NK-92 (cell line): ENCODE data around the gene SDHD.
"Not testable (repeated sequence)": the region's sequence is repeated elsewhere in the genome, so short reads cannot be mapped to it uniquely, and the experiment has no call there.

ENCODE experiments used
- DNase-seq: peaks from one replicate; lab custom pipeline; 2025; ENCODE audit not compliant: unreplicated experiment; lab: John Stamatoyannopoulos, UW

SDHD gene

DNA sequence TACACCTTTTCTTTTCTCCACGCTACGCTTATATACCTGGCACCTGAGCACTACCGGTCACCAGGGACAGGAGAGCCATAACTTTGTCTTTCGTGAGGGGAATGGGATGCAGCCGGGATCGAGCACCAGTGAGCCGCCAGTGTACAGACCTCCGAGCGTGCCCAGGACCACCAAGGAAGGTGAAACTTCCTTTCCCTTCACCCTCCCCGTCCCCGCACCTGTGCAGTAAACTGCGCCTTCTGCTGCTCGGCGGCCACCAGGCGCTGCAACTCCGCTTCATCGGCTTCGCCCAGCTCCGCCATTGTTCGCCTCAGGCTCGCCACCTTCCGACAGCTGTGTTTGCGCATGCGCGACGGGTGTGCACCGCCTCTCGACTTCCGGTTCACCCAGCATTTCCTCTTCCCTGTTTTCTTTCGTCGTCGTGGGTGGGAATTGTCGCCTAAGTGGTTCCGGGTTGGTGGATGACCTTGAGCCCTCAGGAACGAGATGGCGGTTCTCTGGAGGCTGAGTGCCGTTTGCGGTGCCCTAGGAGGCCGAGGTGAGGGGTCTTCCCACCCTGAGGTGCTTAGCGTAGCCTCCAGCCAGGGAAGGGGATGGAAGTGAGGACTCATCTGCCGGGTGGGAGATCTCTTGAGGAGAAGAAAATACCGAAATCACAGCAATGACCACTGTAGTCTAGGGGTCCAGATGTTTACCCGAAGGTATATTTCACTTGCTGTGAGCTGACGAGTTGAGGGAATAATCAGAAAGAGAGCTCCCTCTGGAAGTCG, at the start of gene SDHD, which contains the start of gene TIMM8B:
SDHD (plus strand) TSS at position 452 of the 770 bp plus-strand sequence; CDS start at position 487, 35 bp downstream.
TIMM8B (minus strand) TSS at position 335 of the 770 bp plus-strand sequence; CDS start at position 302, 33 bp downstream.
- DNase-seq: peak; percentile 81

GRCh38 chr11:112037527-112037926, 49.1 kb upstream of the SDHD start:
- DNase-seq: no peak

DNA sequence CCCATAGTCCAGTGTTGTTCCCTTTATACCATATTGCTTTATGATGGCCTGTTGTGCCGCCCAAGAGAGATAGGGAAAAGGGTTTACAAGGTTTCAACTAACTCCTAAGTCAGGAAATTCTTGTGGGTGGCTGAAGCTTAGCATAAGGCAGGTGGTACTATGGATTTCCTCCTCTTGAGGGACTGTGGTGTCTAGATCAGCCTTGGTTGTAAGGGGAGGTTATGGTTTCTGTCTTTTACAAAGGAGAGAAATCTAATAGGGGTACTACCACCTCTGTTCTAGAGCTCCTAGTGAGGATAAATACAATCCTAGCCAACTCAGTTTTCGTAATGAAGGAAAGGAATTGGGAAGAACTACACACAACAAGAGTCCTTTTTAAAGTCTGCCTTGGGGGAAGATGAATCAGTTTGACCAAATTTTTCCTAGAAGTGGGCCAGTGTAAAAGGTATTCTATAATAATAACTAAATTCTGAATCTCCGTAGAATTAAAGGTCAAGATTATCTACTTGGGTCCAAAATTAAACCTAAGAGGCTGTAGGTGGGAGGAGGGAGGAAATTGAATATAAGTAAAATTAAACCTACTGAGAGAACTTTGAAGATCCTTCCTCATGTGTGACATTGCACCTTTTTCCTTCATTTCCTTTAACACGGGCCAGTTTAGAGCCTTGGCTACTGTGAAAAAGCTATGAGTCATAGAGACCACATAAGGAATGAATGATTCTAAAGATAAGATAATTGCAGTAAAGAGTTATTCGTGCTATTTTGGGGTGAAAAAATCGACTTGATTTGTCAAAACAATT, 44.3 kb upstream of the SDHD start:
- DNase-seq: no peak

DNA sequence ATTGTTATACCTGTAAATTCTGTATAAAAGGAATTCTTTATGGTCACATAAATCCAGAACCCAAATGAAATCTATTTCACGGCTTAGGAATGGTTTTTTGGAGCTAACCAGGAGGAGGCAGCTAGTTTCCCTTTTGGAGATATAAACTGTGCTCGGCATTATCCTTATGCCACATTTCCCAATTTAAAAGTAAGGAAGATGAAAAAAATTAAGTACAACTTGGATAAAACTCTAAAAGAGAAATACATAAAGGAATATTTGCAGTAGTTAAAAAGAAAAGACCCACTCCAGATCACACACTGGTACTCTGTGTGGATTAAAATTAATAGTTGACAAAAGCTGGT, 43.7 kb upstream of the SDHD start:
- no peak for DNase-seq

GRCh38 chr11:112044961-112045360, 41.7 kb upstream of the SDHD start:
- DNase-seq: no peak

DNA sequence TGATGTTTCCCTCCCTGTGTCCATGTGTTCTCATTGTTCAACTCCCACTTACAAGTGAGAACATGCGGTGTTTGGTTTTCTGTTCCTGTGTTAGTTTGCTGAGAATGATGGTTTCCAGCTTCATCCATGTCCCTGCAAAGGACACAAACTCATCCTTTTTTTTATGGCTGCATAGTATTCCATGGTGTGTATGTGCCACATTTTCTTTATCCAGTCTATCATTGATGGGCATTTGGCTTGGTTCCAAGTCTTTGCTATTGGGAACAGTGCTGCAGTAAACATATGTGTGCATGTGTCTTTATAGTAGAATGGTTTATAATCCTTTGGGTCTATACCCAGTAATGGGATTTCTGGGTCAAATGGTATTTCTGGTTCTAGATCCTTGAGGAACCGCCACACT, 40.0 kb upstream of the SDHD start:
- DNase-seq: not testable (repeated sequence)

DNA sequence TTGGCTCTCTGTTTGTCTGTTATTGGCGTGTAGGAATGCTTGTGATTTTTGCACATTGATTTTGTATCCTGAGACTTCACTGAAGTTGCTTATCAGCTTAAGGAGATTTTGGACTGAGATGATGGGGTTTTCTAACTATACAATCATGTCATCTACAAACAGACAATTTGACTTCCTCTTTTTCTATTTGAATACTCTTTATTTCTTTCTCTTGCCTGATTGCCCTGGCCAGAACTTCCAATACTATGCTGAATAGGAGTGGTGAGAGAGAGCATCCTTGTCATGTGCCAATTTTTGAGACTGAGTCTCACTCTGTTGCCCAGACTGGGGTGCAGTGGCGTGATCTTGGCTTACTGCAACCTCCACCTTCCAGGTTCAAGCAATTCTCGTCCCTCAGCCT, 38.4 kb upstream of the SDHD start:
- not testable (repeated sequence) for DNase-seq

DNA sequence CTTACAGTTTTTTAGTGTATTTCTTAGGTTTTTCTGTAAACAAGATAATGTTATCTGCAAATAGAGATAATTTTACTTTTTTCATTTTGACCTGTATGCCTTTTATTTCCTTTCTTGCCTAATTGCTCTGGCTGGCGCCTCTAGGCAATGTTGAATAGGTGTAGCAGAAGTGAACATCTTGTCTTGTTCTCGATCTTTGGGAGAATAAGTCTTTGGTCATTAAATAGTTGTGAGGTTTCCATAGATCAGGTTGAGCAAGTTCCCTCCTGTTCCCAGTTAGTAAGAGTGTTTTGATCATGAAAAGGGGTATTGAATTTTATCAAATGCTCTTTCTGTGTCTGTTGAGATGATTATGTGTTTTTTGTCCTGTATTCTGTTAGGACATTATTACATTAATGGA, 36.9 kb upstream of the SDHD start:
- DNase-seq: no peak

DNA sequence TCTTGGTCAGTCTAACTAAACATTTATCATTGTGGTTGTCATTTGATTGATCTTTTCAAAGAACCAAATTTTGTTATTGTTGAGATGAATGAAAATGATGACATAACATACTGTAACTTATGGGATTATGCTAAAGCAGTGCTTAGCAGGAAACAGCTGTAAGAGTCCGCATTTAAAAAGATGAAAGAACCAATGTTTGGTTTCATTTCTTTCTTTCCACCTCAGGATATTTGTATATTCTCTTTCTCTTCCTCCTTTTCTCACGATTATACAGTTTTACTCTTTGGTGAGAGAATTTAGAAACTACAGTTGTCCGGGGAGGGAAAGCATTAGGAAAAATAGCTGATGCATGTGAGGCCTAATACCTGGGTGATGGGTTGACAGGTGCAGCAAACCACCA, 36.0 kb upstream of the SDHD start:
- no peak for DNase-seq

- no peak for DNase-seq
Observed at GRCh38 chr11:112051768-112052167, 34.9 kb upstream of the SDHD start.

- no peak for DNase-seq
Observed at GRCh38 chr11:112057170-112057569, 29.5 kb upstream of the SDHD start.

- DNase-seq: no peak
Observed at GRCh38 chr11:112058103-112058502, 28.6 kb upstream of the SDHD start.

- DNase-seq: no peak
Observed at GRCh38 chr11:112062923-112063322, 23.8 kb upstream of the SDHD start.

DNA sequence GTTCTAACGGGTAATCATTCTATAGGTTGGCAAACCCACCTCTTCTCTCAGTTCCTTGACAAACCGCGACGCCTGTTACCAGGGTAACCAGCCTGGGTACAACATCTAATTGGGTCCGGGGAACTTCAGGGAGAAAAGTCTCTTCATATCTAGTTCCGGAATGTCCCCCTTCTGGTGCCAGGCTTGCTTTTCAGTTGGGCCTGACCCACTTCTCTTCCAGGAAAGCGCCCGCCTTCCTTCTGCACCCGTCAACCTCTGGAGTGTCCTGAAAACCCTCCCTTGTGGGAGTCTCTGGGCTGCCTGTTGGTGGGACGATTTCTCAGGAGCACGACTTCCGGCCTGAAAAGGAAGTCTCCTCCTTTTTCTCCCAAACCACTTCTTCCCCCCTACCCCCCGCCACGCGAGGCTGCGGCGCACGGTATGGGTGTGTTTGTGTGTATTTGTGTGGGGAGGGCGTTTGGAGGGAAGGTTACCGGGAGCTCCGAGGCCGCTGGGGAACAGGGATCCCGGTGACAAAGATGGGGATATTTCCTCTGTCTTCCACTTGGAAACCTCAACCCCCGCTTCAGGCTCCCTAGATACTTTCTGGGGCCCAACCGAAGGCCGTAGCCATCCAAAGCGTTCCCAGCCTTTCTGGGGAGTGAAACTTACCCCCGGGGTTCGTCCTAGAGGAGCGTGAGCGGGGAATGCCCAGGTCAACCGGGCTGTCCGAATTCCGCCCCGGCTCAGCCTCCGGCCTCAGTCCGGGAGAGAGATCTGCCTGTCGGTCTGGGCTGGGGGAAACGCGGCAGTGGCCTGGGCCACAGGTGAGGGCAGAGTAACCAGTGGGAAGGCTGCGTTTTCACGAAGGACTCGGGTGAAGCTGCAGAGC, 12.5 kb upstream of the SDHD start, which contains the start of the genes NKAPD1 and PIH1D2:
NKAPD1 (plus strand) TSS at position 359 of the 871 bp plus-strand sequence. CDS start 1,276 bp downstream, outside the sequence.
PIH1D2 (minus strand) TSS at position 77 of the 871 bp plus-strand sequence. CDS start 843 bp downstream, outside the sequence.
- peak; percentile 8 for DNase-seq

DNA sequence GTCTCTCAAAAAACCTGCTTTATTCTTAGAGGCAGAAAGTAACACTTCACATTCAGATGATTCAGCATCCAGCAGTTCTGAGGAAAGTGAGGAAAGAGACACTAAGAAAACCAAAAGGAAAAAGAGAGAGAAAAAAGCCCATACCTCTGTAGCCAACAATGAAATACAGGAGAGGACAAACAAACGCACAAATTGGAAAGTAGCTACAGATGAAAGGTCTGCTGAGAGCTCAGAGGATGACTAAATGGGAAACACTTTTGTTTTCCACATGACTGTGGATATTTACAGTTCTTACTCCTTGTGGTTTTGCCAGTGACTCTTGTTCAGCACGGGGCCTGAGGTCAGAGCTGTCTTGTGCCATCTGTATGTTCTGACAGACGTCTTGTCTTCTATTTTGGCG, 3.9 kb upstream of the SDHD start:
- no peak for DNase-seq

DNA sequence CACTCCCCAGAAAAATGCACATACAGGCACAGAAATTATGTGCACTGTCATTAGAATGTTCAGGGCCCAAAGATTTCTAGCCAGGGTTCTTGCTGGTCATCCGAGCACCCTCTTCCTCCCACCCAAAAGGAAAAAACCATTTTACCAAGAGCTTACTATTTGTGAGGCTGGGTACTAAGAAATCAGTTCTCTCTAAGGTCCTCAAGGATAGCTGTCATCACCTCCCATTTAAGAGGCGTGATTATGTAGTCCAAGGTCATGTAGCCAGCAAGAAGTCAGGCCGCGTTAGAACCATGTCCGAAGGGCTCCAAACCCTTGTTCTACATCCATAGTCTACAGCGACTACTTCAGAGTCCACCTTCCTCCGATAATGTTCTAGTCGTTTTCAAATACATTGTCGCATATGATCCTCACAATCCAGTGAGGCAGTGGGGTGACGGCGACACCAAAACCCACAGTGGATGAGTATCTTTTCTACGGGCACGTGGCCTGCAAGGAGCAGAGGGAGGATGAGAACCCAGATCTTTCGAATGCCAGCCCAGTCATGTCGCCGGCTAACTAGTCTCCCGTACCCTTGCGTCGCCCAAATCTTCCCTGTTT, 751 bp upstream of the SDHD start:
- DNase-seq: no peak

GRCh38 chr11:112087212-112087611, 539 bp downstream of the SDHD start:
- no peak for DNase-seq

DNA sequence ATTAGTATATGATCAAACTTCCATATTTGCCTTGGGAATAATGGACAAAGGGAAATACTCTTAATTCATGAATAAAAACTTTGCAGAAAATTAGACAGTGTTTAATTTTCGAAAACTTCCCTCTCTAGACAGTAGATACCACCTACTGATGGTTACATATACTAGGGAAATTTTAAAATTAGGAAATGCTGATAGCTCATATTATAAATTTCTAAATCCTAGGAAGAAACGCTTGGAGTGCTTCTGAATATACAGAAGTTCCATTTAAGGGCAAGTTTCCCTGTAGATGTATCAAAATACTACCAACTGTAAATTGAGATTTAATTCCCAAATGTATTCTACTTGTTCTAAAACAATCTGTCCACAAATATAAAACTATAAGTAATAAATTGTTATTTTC, 8.6 kb downstream of the SDHD start:
- not testable (repeated sequence) for DNase-seq

DNA sequence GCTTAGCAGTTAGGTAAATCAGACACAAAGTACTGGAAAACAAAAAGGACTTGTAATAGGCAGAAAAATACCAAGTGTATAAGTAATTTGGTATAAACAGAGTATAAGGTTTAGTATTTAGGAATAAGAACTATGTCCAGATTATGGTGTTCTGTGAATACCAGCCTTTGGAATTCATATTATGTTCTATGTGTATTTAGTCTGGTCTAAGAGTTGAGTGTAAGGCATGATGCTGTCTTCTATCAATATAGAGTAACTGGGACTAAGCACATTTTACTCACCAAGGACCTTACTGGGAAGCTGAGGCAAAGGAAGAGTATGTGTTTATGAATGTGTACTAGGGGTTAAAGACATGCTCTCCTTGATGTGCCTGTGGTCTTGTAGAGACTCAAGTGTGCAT, 9.5 kb downstream of the SDHD start:
- no peak for DNase-seq

- DNase-seq: no peak
Observed at GRCh38 chr11:112097734-112098528, 11.3 kb downstream of the SDHD start.
